Stimulated activated CD4-positive, alpha-beta T cell treated with anti-CD3 and anti-CD28 coated beads, Interleukin-12 subunit alpha, Interleukin-12 subunit beta, amount 100 ng/mL, for 4 hours (primary cell): ENCODE data around the gene ATAD5.
"Not testable (repeated sequence)": the region's sequence is repeated elsewhere in the genome, so short reads cannot be mapped to it uniquely, and the experiment has no call there.

ENCODE experiments used
- DNase-seq: peaks from one replicate; pipeline ENCODE4 v3.0.0-alpha.2; 2020

ATAD5 gene

DNA sequence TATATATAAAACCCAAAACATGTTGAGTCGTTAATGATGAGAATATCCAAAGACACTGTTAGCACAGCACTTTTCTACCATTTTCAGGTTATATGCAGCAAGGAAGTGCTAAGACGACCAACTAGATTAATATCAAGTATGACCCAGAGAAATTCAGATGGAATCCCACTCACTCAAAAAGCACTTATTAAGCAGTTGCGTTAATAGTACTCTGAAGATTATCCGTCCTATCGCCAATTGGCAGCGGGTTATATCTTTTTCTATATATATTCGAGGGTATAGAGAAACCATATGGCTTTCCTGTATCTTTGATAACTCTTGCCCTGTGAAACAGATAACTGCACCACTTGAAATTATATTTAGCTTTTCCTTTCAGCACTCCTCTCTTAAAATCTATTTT is 8.3 kb upstream of the ATAD5 start:
- DNase-seq, result no peak

DNA sequence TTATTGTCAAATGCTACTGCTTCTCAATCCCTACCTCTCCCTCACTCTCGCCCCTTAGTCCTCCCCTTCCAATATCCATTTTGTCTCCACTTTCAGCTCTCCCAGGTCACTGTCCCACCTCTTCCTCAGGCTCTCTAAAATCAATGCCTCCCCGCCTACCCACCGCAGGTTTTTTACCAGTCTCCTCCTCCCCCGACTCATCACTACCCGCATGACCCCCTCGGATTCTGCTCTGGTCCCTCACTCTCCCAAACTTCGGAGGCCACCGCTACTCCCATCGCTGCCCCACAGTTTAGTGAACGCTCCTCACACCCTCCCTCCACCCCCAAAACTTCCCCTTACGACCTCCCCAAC is 7.8 kb upstream of the ATAD5 start:
- DNase-seq, result no peak

DNA sequence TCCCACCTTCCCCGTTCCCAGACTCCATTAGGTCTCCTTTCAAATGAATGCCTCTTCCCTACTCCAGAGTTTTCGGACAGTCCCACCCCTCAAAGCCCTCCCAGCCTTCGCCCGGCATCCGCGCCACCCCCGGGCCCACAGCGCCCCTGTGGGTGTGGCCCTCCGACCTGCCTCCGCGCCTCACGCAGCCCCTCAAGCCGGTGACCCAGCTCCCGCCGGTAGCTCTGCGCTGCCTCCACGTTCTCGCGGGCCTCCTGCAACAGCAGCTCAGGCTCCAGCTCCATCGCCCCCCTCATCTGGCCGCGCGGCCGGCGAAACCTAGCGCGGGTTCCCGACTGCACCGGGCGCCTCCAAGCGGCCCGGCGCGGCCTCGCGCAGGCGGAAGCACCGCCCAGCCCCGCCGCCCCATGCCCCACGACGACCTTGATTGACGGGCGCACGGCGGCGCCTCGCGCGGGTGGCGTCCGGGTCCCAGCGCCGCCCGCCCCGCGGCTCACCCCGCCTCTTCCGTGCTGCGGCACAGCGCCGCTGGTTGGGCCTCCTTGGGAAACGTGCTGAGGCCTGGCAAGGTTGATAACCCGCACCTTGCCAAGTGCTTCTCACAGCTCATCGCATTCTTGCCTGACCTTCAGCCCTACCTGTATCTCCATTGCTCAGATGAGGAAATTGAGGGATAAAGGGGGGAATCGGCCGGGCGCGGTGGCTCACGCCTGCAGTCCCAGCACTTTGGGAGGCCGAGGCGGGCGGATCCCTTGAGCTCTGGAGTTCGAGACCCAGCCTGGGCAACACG is 7.2 kb upstream of the ATAD5 start, which contains the start of gene CRLF3:
TSS of gene CRLF3 (minus strand) at position 337 of the 790 bp plus-strand sequence. CDS start at position 296, 41 bp downstream.
- DNase-seq, result peak; percentile 86

DNA sequence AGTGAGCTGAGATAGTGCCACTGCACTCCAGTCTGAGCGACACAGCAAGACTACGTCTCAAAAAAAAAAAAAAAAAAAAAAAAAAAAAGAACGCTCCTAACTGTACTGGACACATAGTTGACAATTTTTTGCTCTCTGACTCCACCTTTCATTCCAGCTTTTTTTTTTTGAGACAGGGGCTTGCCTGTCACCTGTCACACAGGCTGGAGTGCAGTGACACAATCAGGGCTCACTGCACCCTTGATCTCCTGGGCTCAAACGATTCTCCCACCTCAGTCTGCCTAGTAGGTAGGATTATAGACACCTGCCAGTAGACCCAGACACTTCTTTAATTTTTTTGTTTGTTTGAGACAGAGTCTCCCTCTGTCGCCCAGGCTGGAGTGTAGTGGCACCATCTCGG is 4.7 kb upstream of the ATAD5 start:
- no peak for DNase-seq

DNA sequence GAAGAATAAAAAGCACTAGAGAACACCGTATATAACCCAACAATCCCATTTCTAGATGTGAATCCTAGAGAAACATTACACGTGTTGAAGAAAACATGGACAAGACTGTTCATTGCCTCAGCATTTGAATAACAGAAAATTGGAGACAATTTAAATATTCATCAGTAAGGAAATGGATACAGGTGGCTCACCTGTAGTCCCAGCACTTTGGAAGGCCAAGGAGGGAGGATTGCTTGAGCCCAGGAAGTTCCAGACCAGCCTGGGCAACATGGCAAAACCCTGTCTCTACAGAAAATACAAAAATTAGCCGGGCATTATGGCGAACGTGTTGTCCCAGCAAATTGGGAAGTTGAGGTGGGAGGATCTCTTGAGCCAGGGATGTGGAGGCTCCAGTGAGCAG is 2.7 kb upstream of the ATAD5 start:
- DNase-seq, result no peak

DNA sequence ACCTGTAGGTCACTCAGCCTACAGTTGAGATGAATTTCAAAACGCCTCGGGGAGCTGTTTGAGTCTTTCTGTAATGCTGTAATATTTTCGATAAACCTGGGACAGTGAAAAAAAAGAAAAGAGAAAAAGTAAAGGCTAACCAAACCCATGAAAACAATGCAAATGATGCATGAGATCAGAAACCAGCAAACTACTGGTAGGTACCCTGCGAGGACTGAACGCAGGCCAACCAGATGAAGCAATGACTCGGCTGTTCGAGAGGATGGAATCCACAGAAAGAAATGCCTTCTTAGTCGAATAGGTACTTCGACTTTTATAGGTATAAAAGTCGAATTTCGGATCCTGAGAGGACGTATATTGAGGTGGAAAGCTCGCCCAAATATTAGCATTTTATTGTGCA is 509 bp upstream of the ATAD5 start:
- DNase-seq, result no peak

DNA sequence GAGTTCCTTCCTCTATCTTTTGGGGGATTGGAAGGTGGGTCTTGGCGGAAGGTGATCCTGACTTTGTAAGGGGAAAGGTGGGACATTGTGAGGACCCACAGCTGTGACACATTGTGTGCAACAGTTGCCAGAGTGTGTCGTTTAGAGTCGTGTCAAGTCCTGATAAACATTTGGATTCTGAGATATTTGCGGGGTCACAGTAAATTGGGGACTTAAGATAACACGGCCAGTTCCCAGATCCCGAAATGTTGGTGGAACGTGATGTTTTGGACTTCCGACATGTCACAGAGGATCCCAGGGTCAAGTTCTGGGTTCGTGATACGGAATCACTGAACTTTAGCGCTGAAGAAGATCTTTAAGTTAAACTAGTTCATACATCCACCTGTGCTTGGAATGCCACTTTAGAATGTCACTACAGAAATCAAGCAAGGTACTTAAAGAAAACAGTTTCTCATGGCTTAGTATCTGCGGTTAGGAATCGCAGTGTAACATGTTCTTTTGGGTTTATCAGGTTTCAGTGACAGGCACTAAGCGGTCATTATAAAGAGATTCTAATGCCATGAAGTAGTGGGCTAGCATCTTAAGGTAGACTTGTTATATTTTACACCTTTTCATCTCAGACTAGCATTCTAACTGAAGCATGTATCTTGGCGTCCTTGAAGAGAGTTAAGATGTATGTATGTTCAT is 815 bp downstream of the ATAD5 start:
- DNase-seq, result no peak

DNA sequence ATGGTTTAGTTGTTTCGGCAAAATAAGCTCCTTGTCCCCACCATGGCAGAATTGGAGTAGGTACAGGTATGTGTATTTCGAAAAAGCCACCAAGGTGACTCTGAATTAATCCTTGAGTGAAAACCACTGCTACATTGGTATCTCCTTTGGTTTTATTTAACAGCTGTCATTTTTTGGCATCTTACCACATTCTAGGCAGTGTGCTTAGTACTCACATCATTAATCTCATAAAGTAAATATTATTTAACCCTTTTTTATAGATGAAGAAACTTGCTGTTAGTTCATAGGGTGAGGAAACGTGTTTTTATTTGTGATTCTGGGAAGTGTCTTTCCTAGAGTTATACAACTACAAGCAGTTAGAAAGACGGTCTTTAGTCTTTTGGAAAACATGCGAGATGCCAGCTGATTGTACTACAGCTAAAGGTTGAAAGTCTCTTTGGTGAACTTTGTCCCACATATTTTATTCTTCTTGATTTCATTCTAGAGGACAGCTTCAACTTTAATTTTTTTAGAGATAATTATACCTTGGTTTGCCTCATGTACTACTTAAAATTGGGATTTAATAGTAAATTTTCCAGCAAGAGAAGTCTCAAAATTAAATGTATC is 6.5 kb downstream of the ATAD5 start:
- DNase-seq, result no peak

DNA sequence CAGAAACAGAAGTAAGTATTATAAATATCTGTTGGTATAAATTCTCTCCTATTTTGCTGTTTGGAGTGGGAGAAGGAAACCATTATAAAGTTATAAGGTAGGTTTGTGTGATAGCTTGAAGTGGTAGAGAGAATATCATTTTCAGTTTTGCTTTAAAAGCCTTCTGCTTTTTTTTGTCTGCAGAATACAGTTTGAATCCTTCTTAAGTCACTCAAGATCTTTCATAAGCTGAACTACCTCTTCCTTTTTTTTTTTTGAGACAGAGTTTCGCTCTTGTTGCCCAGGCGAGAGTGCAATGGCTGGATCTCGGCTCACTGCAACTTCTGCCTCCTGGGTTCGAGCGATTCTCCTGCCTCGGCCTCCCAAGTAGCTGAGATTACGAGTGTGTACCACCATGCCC is 9.0 kb downstream of the ATAD5 start:
- no peak for DNase-seq

DNA sequence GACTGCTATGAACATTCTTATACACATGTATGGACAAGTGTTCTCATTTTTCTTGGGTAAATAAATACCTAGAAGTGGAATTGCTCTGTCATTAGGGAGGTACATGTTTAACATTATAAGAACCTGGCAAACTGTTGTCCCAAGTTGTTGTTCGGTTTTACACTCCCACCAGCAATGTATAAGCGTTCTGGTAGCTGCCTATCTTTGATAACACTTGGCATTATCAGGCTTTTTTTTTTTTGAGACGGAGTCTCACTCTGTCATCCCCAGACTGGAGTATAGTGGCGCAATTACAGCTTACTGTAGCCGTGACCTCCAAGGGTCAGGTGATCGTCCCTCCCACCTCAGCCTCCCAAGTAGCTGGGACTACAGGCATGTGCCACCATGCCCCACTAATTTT is 16.3 kb downstream of the ATAD5 start:
- no peak for DNase-seq

DNA sequence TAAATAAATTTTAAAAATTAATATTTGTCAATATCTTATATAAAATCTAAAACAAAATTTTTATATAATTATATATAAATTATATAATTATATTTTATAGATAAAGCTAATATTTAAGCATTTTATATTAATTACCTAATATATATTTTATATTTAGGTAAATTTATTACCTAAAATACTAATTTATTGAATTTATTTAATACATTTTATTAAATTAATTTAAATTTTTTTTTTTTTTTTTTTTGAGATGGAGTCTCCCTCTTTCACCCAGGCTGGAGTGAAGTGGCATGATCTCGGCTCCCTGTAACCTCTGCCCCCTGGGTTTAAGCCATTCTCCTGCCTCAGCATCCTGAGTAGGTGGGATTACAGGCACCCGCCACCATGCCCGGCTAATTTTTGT is 22.4 kb downstream of the ATAD5 start:
- DNase-seq, result no peak

DNA sequence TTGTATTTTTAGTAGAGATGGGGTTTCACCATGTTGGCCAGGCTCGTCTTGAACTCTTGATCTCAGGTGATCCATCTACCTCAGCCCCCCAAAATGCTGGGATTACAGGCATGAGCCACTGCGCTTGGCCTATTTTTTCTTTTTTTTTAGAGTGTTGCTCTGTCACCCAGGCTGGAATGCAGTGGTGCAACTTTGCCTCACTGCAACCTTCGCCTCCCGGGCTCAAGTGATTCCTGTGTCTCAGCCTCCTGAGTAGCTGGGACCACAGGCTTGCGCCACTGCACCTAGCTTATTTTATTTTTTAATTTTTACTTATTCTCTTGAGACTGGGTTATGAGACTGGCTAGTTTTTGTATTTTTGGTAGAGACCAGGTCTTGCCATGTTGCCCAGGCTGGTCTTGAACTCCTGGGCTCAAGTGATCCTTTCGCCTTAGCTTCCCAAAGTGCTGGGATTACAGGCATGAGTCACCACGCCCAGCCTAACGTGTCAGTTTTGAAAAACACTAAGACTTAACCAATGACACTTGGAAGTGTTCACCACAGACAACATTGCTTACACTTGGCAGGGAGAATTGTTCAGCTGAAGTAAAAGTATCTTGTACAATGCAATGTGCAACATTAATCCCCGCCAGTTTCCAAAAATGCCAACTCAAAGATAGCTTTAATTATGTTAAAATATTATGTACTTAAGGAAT is 26.9 kb downstream of the ATAD5 start:
- DNase-seq, result no peak

DNA sequence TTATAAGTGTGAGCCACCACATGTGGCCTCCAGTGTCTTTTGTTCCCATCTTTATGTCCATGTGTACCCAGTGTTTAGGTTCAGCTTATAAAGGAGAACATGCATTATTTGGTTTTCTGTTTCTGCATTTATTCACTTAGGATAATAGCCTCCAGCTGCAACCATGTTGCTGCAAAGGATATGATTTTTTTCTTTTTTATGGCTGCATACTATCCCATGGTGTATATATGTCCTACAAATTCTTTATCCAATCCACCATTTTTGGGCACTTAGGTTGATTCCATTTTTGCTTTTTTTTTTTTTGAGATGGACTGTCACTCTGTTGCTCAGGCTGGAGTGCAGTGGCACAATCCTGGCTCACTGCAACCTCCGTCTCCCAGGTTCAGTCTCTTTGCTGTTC is 32.9 kb downstream of the ATAD5 start:
- no peak for DNase-seq

DNA sequence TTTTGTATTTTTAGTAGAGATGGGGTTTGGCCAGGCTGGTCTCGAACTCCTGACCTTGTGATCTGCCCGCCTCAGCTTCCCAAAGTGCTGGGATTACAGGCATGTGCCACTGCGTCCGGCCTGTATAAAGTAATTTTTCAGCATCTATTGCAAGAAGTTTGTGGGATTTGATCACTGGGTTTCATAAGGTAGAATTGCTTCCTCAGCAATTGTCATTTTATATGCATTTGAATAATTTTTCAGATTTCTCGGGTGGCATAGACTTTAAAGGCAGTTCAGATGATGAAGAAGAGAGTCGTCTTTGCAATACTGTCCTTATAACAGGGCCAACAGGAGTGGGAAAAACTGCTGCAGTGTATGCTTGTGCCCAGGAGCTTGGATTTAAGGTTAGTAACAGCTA is 37.2 kb downstream of the ATAD5 start:
- DNase-seq, result no peak

DNA sequence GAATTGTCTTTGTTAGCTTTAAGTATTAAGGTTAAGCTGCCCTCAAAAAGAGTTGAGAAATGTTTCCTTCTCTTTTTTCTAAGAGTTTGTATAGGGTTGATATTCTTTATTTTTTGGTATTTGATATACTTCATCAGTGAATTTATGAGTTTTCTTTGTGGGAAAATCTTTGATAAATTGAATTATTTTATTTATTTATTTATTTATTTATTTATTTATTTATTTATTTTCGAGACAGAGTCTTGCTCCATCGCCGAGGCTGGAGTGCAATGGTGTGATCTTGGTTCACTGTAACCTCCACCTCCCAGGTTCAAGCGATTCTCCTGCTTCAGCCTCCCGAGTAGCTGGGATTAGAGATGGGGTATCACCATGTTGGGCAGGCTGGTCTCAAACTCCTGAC is 54.4 kb downstream of the ATAD5 start:
- no peak for DNase-seq

DNA sequence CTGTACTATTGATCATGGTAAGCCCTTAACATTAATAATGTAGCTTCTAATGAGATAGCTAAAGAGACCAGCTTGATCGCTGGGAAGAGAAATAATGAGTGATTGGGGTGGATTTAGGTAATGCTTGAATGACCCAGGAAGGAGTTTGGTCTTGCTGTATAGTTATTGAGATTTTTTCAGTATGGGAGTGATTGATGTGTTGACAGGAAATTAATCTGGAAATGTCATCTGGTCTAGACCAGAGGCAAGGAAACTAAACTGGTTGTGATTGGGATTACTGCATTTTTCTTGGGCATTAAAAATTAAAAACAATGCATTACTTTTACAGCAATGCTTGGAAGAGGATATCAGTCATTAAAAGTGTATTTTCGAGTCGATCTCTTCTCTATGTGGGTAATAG is 62.5 kb downstream of the ATAD5 start:
- DNase-seq, result no peak

DNA sequence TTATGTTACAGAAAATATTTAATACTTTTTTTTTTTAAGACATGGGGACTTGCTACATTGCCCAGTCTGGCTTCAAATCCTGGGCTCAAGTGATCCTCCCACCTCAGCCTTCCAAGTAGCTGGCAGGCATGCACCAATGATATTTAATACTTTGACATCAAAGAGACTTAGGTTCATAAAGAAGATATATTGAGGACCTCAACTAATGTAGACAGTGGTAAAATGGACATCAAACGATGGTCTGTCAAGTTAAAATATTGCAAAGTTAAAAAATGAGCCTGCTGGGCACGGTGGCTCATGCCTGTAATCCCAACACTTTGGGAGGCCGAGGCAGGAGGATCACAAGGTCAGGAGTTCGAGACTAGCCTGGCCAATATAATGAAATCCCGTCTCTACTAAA is 65.5 kb downstream of the ATAD5 start:
- no peak for DNase-seq

DNA sequence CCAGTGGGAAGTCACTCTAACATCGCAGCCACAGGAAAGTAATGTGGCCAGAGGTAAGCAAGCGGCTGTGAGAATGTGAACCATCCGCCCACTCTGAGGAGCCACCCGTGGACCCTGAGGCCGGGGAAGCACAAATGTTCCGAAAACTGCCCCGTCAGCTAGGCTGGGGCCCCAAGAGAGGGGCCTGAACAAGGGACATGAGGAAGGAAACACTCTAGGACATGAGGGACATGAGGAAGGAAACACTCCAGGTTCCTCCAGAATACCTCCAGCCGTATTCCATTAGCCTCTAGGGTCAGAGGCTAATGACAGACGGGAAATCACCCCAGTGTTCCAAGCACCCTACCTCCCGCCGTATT is 74.0 kb downstream of the ATAD5 start:
- no peak for DNase-seq

DNA sequence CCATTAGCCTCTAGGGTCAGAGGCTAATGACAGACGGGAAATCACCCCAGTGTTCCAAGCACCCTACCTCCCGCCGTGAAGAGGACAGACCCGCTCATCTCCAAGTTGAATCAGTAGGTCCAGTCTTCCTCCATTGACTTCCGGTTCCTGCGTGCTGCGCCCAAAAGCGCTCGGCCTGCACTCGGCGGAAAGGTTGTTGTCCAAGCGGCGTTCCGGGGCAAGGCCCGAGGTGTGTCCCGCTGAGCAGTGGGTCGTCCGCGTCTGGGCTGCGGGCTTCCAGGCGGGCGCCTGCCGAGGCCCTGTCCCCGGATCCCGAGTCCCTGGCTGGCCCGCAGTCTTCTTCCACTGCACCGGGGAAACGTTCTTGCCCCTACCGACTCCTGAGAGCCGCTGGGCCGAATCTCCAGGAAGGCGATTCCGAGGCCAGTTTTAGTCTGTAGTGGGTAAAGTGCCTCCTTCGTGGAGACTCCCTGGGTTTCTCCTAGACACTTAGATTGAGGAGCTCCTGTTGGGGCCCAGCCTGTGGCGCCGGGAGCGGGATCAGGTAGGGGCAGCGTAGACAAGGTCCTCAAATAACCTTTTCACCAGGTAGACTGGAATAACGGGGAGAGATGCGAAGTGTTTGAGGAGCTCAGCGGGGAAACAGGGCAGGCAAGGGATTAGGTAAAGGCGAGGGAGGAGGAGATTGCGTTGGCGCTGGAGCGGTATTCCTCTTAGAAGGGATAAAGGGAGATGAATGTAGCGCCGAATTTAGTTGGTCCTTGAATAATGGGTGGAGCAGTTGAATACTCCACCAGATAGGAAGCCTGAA is 74.5 kb downstream of the ATAD5 start, which contains the start of gene TEFM:
TSS of gene TEFM (minus strand) at position 138 of the 811 bp plus-strand sequence. CDS start at position 98, 40 bp downstream.
- peak; percentile 83 for DNase-seq

DNA sequence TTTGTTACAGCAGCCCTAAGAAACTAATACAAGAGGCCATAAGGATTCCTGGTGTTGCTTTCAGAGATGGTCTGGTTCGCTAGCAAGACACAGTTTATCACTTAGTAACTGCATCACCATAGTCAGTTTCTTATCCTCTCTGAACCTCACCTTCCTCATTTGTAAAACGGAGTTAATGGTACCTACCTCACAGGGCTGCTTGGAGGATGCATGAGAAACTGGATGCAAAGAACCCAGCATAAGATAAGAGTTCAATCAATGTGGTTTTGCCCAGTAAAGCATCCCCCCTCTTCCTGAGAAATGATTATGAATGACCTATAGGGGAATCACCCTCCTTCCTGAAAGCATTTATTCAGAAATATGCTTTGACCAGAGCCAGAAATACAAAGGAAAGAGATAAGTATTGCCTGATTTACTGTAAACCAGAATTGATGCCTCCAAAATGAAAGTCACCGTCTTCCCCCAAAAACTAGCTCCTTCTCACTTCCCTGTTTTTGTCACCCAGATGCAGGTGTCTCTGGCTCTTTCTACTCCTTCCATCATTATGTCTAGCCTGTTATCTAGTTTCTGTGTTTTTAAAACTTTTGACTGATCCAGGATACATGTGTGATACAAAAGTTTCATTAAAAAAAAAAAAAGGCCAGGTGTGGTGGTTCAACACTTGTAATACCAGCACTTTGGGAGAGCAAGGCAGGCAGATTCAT is 77.1 kb downstream of the ATAD5 start:
- DNase-seq, result no peak

DNA sequence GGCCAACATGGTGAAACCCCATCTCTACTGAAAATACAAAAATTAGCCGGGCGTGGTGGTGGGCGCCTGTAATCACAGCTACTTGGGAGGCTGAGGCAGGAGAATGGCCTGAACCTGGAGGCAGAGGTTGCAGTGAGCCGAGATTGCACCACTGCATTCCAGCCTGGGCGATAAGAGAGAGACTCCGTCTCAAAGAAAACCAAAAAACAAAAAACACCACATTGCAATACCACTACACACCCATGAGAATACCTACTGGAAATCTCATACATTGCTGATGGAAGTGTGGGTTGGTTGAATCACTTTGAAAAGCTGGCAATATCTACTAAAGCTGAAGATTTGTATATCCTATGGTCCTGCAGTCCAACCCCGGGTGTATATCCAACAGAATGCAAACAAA is 78.4 kb downstream of the ATAD5 start:
- DNase-seq, result not testable (repeated sequence)

DNA sequence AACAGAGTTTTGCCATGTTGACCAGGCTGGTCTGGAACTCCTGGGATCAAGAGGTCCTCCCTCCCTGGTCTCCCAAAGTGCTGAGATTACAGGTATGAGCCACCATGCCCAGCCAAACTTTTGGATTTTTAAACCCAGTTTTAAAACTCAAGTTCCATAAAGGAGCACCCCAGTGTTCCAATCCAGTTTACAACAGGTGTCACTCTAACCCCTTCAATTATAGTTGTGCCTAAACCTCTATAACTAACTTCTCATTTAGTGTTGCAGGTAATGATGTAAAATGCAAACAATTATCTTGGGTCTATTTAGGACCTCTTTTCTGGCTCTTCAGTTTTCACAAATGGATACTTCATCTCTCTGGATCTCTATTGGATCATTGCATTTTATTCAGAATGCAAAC is 82.2 kb downstream of the ATAD5 start:
- no peak for DNase-seq
